ENCODE results near the gene PEMT.

GRCh38 chr17:17508646-17509591 is 82.6 kb downstream of the PEMT start:
- TF ChIP-seq POLR2A (IDR thresholded peaks at IDR 0.05) (no peak), EP300 (IDR thresholded peaks at IDR 0.05) (no peak)
- TF ChIP-seq, protein P1, sequence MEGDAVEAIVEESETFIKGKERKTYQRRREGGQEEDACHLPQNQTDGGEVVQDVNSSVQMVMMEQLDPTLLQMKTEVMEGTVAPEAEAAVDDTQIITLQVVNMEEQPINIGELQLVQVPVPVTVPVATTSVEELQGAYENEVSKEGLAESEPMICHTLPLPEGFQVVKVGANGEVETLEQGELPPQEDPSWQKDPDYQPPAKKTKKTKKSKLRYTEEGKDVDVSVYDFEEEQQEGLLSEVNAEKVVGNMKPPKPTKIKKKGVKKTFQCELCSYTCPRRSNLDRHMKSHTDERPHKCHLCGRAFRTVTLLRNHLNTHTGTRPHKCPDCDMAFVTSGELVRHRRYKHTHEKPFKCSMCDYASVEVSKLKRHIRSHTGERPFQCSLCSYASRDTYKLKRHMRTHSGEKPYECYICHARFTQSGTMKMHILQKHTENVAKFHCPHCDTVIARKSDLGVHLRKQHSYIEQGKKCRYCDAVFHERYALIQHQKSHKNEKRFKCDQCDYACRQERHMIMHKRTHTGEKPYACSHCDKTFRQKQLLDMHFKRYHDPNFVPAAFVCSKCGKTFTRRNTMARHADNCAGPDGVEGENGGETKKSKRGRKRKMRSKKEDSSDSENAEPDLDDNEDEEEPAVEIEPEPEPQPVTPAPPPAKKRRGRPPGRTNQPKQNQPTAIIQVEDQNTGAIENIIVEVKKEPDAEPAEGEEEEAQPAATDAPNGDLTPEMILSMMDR (IDR thresholded peaks at IDR 0.05) = no peak
